Hematopoietic multipotent progenitor cell treated with erythropoietin and hydrocortisone succinate and interleukin-3 and kit ligand, for 8 days (in vitro differentiated cells): Measurements from ENCODE around the gene ENGASE.
"Not testable (repeated sequence)": the region's sequence is repeated elsewhere in the genome, so short reads cannot be mapped to it uniquely, and the experiment has no call there.

ENCODE experiments used
- DNase-seq: peaks from one replicate; pipeline ENCODE4 v3.0.0-alpha.2; 2015

ENGASE gene, protein sequence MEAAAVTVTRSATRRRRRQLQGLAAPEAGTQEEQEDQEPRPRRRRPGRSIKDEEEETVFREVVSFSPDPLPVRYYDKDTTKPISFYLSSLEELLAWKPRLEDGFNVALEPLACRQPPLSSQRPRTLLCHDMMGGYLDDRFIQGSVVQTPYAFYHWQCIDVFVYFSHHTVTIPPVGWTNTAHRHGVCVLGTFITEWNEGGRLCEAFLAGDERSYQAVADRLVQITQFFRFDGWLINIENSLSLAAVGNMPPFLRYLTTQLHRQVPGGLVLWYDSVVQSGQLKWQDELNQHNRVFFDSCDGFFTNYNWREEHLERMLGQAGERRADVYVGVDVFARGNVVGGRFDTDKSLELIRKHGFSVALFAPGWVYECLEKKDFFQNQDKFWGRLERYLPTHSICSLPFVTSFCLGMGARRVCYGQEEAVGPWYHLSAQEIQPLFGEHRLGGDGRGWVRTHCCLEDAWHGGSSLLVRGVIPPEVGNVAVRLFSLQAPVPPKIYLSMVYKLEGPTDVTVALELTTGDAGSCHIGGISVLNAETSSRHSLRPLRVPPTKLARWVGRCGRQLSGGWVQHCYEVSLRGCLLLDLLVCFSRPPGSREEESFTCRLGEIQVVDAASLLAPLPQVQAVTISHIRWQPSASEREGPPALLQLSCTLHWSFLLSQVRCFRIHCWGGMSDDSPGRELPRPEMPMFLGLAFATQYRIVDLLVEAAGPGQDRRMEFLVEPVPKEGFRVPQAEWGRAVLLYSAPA

DNA sequence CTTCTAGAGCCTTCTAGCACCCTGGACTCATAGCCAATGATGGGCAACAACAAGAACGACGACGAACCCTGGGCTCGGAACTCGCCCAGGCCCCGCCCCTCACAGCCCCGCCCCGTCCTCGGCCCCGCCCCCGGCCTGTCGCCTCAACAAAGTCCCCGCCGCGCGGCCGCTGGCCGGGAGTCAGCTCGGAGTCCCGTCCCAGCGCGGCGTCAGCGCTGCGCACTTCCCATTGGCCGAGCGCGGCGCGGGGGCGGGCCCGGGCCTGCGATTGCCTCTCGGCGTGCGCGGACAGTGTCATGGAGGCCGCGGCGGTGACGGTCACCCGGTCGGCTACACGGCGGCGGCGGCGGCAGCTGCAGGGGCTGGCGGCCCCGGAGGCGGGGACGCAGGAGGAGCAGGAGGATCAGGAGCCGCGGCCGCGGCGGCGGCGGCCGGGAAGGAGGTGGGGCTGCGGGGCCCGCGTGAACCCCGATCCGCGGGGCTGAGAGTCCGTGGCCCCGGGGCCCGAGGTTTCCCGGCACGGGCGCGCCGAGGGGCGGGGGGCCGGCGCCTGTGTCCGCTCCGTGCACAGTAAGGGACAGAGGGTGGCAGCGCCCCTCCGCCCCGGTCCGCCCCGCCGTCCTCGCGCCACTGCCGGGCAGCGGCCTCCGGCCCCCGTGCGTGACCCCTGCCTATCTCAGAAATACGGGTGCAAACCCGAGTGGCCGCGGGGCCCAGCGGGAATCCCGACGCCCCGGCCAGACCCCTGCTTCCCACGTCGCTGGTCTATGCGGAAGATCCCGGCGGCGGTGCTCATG lies at the start of gene ENGASE:
Gene ENGASE, plus strand, starts transcription at position 176 of the 797 bp plus-strand sequence. Its CDS starts 121 bp downstream, at position 297.
- peak; percentile 92 for DNase-seq

DNA sequence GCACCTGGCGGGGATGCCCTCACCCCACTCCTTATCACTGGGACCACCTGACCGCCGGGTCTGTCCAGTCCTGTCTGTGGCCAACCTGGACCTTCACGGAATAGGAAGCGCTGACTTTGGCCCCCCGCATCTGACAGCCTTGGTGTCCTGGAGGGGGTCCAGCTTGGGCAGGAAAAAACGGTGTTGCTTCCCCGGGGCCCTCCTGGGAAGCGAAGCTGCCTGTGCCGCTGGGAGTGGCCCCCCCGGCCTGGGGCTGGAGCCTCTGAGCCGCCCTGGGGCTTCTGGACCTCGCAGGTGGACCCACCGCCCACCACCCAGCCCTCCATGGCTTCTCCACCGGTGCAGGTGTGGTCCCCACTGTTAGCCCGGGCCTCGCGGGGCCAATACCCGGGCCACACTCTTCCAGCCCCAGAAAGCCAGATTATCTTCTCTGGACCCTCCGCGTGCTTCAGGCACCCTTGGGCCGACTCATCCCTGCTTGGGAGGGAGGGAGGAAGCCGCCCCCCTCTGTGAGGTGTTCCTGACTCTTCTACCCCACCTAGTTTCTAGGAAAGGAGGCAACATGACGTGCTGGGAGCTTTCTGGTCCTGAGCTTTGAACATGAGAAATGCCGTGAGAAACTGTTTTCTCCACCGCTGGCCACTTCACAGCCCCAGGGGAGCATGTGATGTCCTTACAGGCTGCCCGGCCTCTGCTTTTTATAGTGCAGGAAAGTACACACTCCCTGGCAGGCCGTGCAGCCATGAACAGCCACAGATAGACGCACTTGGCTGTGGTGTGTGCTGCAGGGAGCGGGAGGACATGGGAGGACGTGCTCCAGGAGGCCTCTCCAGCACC lies 49.5 kb upstream of the ENGASE start:
- DNase-seq = no peak

DNA sequence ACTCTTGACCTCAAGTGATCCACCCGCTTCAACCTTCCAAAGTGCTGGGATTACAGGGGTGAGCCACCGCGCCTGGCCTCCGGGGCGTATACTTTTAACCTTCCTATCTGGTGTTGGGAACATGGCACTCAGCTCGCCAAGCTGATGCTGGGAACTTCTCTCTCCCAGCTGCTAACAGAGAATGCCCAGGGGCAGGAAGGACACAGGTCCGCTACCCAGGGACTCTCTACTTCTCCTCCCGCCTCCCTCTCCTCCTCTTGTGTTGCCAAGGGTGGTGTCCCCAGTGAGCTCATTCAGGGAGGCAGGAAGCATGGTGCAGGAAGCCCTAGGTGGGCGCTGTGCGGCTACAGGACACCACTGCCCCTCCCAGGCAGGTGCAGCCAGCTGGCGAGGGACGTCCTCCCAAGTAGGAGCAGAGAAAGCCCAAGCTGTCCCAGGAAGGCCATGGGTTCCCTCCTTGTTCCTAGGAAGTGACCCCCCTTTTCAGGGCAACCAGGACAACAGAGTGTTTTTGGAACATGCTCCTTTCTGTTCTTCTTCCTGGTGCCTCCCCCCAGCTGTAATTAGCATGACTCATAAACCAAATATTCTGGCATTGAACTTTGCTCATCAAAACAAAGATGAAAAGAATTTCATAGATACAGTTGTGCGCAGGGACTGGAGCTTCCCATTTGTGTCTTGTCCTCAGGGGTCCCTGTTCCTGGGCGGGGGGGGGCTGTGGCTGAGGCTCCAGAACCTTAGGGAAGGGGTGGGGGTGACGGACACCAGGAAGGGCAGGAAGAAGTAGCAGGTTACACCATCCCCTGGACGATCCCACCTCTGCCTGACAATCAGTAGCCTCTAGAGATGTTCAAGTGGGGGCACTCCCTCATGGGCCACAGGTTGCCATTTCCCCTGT lies 48.0 kb upstream of the ENGASE start:
- no peak for DNase-seq

DNA sequence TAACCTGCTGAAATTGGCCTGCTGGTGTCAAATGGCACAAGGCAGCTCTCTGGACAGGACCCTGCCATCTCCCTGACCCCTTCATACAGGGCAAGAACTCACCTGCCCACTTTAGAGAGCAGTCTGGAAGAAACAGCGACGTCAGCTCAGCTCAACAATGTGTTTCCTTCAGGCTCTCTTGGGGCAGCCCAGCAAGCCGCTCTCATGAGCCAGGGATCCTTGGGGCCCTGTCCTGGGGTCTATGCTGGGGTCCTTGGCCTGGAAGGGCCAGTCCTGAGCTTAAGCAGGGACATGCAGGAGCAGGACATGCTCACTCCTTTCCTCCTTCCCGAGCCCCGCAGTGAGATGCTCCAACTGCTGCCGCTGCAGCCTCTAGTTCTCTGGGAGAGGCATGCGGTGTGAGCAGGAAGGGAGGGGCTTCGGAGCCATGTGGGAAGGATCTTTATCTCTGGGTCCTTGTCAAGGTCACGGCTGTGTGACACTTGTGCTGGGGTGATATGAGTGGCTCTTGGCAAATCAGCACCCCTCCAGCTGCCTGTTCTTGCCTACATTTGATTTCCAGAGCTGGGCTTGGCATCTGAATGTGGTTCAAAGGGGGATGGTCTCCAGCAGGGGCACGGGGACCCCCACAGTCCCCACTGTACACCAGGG lies 47.2 kb upstream of the ENGASE start:
- peak; percentile 22 for DNase-seq

DNA sequence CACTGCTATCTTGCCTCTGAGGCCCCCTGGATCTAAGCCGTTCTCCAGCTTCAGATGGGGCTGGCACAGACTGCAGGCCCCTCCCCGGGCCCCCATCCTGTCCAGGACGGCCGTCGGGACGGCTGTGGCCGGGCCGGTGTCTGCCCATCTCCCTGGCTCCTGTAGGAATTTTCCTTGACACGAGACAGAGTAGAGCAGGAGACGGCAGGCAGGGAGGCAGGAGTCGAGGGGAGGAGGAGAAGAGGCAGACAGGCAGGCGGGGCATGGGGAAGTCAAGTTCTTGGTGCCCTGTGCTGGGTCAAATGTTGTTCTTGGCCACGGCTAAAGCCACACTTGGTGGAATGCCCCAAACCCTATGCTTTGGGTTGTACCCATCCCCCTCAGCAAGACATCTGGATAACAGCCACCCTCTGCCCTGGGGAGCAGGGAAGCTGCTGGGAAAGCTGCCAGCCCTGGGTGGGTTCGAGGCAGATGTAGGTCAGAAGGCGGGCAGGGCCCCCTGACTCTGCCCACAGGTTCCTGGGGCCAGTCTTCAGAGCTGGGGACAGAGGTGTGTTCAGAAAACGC lies 46.6 kb upstream of the ENGASE start:
- no peak for DNase-seq

DNA sequence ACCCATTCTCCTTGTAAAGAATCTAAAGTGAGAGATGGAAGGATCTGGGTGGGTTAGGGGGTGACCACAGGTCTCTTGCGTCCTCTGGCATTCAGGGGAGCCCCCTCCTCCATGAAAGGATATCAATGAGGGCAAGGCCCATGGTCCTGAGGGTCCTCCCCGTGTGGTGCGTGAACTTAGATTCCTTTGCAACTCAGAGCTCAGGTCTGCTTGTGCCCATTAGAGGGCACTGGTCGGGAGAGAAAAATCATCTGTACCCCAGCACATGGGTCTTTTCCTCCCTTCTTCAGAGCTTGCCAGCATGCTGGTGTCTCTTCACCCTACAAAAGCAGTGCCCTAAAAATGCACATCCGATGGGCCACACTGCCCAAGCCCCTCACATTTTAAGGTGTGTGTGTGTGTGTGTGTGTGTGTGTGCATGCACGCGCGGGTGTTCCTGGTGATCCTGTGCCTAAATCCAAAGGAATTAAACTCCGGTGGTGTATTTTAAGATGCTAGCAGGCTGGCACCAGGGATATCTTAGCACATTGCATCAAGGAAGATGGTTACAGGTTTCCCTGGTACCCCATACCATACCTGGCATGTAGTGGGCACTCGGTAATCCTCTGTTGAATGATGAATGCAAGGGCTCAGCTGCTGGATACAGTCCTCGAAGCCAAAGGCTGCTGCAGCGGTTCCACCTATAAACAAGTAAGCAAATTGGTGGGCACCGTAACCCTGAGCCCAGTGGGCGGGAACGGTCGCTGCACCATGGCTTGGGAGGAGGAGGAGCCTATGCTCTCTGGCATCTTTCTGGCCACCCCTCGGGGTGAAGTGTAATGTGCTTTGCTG lies 45.9 kb upstream of the ENGASE start:
- DNase-seq = no peak

DNA sequence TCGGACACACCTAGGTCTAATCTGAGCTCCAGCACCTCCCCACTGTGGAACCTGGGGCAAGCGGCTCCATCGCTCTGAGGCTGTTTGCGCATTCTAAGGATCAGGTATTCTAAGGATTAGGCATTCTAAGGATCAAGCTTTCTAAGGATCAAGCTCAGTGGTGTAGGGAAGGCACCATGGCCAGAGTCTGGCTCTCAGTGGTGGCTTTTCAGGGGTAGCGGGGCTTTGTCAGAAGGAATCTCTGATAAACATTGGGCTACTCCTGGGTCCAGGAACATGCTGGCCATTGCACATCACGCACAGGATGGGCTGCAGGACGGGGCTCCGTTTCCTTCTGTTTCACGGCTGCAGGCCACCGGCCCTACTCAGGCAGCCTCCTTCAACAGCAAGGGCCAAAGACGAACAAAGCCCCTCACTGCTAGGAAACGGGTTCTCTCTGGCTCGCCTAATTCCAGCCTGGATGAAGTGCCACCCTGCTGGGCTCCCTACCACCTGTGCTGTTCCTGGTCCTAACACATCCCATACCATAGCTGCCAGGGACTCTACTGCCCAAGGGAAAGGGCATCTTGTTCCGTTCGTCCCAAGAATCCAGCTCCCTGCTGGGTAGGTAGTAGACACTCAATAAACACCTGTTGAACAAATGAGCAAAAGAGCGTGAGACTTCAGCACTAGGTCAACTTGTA lies 45.2 kb upstream of the ENGASE start:
- DNase-seq = no peak

DNA sequence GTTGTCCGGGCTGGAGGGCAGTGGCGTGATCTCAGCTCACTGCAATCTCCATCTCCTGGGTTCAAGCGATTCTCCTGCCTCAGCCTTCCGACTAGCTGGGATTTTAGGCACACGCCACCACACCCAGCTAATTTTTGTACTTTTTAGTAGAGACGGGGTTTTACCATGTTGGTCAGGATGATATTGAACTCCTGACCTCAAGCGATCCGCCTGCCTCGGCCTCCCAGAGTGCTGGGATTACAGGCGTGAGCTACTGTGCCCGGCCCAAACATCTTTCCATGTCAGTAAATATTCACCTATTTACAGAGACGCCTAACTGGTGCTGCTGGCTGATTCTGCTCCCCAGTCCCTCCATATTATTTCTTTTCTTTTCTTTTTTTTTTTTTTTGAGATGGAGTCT lies 44.0 kb upstream of the ENGASE start:
- DNase-seq = not testable (repeated sequence)

DNA sequence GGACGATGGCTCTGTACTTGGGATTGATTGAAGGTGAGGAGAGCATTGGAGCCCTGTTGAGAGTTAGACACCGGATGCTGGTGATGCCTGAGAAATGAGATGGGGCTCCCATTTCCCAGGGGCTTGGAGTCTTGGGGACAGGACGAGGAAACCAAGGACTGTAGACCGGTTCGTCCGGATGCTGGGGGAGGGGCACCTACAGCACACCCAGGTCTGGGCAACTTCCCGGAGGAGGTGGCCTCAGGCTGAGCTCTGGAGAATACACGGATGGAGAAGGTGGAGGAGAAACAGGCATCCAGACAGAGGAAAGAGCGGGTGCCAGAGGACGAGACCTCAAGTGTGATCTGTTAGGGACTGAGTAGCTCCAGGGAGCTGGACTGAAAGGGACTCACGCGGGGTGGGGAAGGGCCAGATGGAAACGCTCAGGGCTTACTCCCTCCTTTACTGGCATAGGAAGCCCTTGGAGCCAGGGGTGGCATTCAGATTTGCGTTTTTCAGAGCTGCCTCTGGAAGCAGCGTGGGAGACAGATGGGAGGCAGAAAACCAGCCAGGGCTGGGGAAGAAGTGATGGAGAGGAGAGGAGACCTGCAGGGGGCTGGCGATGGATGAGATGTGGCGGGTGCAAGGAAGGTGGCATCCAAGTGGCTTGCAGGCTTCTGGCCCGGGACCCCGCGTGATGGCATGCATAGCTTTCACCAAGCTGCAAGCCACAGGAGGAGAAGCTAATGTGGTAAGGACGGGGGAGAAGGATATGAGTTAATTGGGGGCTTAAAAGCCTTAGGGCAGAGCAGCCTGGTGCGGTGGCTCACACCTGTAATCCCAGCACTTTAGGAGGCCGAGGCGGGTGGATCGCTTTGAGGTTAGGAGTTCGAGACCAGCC lies 42.4 kb upstream of the ENGASE start:
- DNase-seq = no peak

DNA sequence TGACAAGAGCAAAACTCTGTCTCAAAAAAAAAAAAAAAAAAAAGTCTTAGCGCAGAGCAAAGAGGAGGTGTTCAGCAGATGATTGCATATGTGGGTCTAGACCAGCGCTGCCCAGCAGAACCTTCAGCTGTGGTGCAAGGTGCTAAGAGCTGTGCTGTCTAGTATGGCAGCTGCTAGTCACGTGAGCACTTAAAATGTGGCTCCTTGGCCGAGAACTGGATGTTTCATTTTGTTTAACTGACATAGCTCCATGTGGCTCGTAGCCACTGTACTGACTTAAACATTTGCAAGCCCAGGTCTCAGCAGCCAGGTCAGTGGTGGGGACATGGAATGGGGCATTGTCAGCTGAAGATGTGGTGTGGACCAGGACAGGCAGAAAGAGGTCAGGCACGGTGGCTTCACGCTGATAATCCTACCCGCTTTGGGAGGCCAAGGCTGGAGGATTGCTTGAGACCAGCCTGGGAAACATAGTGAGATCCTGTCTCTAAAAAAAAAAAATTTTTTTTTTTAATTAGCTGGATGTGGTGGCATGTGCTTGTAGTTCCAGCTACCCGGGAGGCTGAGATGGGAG lies 41.5 kb upstream of the ENGASE start:
- DNase-seq = no peak

DNA sequence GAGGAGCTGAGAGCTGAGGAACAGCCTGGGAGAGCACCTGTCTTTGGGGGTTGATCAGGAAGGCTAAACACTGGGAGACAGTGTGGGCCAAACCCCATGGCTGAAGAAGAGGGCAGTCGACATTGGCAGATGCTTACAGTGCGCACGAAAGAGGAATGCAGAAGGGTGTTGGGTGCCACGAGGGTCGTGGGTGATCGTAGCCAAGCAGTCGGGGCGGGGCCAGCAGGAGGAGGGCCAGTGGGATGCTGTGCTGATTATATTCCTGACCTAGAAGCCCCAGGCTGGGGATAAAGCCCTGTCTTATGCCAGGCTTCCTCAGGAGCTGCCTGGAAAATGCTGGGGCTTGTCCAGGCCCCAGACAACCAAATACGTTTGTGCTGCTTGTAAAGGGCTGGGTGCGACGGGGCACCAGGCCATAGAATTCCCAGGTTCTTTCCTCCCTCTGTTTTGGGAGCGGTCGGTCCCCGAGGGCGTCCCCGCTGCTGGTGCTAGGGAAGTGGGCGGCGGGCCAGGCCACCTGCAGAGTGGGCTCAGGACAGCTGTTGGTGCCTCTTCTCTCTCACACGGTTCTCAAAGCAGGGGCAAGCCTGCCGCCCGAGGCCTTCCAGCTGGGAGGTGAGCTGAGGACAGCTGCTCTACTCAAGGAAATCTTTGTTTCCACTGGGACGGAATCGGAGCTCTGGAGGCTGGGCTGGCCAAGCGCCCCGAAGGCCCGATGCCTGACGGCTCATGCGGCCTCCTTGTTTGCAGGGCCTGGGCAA lies 40.7 kb upstream of the ENGASE start:
- no peak for DNase-seq

DNA sequence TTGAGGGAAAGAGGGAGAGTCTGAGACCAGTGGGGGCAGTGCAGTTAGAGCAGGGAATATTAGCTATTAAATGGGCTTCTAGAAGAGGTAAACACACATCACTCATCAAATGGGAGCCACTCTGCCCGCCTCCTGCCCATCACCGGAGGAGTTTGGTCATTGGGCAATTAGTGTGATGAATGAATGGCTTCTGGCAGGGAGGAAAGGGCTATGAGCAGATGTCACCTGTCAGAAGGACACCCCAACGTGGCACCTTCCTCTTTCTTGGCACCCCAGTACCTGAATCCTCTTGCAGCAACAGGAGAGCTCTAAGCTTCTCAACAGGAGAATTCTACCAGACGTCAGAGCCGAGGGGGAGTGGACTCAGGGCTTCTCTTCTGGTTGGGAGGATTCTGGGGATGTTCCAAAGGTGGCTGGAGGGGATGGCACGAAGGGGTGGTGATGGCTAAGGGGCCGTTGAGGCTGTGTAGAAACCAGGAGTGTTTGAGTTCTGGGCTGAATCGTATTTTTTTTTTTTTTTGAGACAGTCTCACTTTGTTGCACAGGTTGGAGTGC lies 39.6 kb upstream of the ENGASE start:
- no peak for DNase-seq

DNA sequence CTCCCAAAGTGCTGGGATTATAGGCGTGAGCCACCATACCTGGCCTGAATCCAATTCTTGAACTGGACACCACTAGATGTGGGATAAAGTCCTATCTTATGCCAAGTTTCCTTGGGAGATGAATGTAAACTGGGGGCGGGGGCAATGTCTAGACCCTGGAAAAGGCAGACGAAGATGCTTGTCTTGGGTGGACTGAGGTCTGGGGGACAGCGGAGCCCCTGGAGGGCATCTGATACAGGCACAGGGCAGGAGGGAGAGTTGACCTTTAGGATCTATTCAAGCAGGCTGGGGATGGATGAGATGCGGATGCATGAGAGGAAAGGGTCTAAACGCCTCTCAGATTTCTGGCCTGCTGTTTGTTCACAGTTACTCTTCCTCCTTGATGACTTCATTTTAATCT lies 38.9 kb upstream of the ENGASE start:
- no peak for DNase-seq

DNA sequence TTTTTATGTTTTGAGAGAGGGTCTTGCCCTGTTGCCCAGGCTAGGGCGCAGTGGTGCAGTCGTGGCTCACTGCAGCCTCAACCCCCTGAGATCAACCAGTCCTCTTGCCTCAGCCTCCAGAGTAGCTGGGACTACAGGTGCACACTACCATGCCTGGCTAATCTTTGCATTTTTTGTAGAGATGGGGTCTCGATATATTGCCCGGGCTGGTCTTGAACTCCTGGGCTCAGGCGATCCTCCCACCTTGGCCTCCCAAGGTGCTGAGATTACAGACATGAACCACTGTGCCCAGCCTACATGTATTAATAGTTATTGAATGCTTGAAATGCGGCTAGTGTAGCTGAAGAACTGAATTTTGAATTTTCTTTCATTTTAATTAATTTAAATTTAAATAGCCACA lies 38.4 kb upstream of the ENGASE start:
- no peak for DNase-seq

DNA sequence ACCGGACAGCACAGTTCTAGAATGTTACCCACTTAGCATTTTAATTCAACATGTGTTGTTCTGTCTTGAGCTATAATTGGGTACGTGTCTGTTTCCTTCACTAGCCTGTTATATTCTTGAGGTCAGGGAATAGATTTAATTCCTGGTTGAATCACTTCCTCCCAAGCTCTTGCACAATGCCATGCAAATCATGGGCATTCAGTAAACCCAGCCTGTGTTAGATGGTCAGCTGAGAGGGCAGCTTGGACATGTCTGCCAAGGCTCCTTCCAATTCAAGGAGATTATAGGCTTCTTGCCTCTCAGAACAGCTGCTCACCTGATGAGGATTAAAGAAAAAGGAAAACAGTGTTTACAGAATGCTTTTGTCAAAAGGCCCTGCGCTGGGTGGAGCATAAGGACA lies 38.0 kb upstream of the ENGASE start:
- DNase-seq = no peak

DNA sequence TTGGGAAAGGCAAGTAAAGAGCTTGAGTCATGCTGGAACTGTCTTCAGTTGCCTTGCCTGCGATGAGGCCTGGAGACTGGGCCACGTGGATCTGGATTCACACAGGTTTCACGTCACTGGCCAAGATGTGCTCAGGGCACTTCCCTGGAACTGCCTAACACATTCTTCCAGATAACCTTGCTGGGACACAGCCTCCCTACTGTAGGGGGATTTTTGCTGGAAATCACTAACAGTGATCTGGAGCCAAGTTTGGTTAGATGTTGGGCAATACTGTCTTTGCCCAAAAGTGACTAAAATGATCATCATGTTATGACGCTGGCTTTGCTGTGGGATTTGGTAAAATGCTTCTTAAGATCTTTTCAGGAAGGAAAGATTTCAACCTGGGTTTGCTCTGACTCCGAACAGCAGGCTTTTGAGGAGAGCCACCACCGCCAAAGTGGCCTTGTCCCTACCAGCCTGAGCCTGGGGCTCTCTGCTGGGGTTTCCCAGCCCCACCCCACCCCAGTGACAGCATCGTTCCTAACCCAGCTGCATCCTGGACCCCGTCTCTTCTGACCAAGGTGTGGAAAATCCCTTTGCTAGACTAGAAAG lies 36.0 kb upstream of the ENGASE start:
- DNase-seq = no peak
